ENCODE data around the gene QPCTL. TPM values are rescaled to one million over a fixed set of nuclear protein-coding genes. Genes with fewer than 3 reads are reported as not detected.

The QPCTL gene
- total and polyA plus RNA-seq, 9 of the 15 experiments (the other 6 are each of a cell fraction or from before 2014, with no cell fraction given) = 0.99 to 31.3 (median 12.7) TPM

- TF ChIP-seq, protein P1, sequence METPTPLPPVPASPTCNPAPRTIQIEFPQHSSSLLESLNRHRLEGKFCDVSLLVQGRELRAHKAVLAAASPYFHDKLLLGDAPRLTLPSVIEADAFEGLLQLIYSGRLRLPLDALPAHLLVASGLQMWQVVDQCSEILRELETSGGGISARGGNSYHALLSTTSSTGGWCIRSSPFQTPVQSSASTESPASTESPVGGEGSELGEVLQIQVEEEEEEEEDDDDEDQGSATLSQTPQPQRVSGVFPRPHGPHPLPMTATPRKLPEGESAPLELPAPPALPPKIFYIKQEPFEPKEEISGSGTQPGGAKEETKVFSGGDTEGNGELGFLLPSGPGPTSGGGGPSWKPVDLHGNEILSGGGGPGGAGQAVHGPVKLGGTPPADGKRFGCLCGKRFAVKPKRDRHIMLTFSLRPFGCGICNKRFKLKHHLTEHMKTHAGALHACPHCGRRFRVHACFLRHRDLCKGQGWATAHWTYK (CRISPR knock-in tag; IDR thresholded peaks at IDR 0.05) = no peak
- TF ChIP-seq, protein P2, sequence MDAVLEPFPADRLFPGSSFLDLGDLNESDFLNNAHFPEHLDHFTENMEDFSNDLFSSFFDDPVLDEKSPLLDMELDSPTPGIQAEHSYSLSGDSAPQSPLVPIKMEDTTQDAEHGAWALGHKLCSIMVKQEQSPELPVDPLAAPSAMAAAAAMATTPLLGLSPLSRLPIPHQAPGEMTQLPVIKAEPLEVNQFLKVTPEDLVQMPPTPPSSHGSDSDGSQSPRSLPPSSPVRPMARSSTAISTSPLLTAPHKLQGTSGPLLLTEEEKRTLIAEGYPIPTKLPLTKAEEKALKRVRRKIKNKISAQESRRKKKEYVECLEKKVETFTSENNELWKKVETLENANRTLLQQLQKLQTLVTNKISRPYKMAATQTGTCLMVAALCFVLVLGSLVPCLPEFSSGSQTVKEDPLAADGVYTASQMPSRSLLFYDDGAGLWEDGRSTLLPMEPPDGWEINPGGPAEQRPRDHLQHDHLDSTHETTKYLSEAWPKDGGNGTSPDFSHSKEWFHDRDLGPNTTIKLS (IDR thresholded peaks at IDR 0.05; ENCODE audit: borderline replicate concordance, low read depth) = 0 out of 2 replicates have a peak, but pooled peaks have one; percentile 19
- TF ChIP-seq, protein P3, sequence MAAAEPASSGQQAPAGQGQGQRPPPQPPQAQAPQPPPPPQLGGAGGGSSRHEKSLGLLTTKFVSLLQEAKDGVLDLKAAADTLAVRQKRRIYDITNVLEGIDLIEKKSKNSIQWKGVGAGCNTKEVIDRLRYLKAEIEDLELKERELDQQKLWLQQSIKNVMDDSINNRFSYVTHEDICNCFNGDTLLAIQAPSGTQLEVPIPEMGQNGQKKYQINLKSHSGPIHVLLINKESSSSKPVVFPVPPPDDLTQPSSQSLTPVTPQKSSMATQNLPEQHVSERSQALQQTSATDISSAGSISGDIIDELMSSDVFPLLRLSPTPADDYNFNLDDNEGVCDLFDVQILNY (CRISPR knock-in tag; IDR thresholded peaks at IDR 0.05) = 0 out of 2 replicates have a peak, but pooled peaks have one; percentile 31
- TF ChIP-seq NR0B1 (IDR thresholded peaks at IDR 0.05; ENCODE audit: partially characterized antibody) (no peak), CBX1 (IDR thresholded peaks at IDR 0.05; ENCODE audit: low read depth) (peak; percentile 66; the same call in 1 of the 2 replicates), ELF4 (CRISPR knock-in tag; IDR thresholded peaks at IDR 0.05) (peak; percentile 62; the same call in 1 of the 2 replicates), HNRNPL (IDR thresholded peaks at IDR 0.05; ENCODE audit: low read depth, low read length) (peak; percentile 71; the same call in 1 of the 2 replicates), CTBP1 (IDR thresholded peaks at IDR 0.05; ENCODE audit: borderline replicate concordance) (peak; percentile 87), RB1 (IDR thresholded peaks at IDR 0.05; ENCODE audit: low read depth) (peak; percentile 95), ERF (CRISPR knock-in tag; IDR thresholded peaks at IDR 0.05) (0 out of 2 replicates have a peak, but pooled peaks have one; percentile 32), EP400 (IDR thresholded peaks at IDR 0.05) (peak; percentile 34; the same call in 1 of the 2 replicates), GABPB1 (CRISPR knock-in tag; IDR thresholded peaks at IDR 0.05) (peak; percentile 46; the same call in 1 of the 2 replicates), ZNF395 (CRISPR knock-in tag; IDR thresholded peaks at IDR 0.05) (no peak), TOE1 (IDR thresholded peaks at IDR 0.05; ENCODE audit: borderline replicate concordance) (peak; percentile 61; the same call in 1 of the 2 replicates), TOE1 (CRISPR knock-in tag; IDR thresholded peaks at IDR 0.05; ENCODE audit: borderline replicate concordance, low read depth) (no peak)
- TF ChIP-seq, protein P4, sequence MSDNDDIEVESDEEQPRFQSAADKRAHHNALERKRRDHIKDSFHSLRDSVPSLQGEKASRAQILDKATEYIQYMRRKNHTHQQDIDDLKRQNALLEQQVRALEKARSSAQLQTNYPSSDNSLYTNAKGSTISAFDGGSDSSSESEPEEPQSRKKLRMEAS (CRISPR knock-in tag; IDR thresholded peaks at IDR 0.05) = no peak; the same call in 1 of the 2 replicates
Measured at GRCh38 chr19:45681391-45682015, 11.0 kb upstream of the QPCTL start (continued).

Measured in K562 (cell line).